Activated T-helper 1 cell treated with anti-CD3 and anti-CD28 coated beads, Interleukin-12 subunit alpha, Interleukin-12 subunit beta, Interleukin-2, Interleukin-4 antibody, amounts not matched to agents 30 ng/mL and 10 ng/mL and 1 ng/mL, durations not matched to agents 14 hours and 24 hours and 36 hours (primary cell): ENCODE measurements around the gene CATSPERD. TPM values are rescaled to one million over a fixed set of nuclear protein-coding genes. Genes with fewer than 3 reads are reported as not detected.
"Not testable (repeated sequence)": the region's sequence is repeated elsewhere in the genome, so short reads cannot be mapped to it uniquely, and the experiment has no call there.

Source experiments
- DNase-seq: peaks from one replicate; pipeline ENCODE4 v3.0.0; 2021; ENCODE audit warnings: low spot score
- H3K27ac Mint-ChIP-seq: one replicate; pipeline ENCODE4 v1.8.0; 2021; ENCODE audit warnings: mild to moderate bottlenecking, mixed read lengths
- H3K27me3 Mint-ChIP-seq: one replicate; pipeline ENCODE4 v1.8.0; 2022; ENCODE audit warnings: mild to moderate bottlenecking, moderate library complexity, mixed read lengths; ENCODE audit not compliant: insufficient read depth
- H3K36me3 Mint-ChIP-seq: one replicate; pipeline ENCODE4 v1.8.0; 2021; ENCODE audit warnings: low read depth, mixed read lengths
- H3K4me1 Mint-ChIP-seq: one replicate; pipeline ENCODE4 v1.8.0; 2021; ENCODE audit warnings: low read depth, mixed read lengths
- H3K4me3 Mint-ChIP-seq: one replicate; pipeline ENCODE4 v1.8.0; 2021; ENCODE audit warnings: mild to moderate bottlenecking, moderate library complexity, mixed read lengths
- H3K9me3 Mint-ChIP-seq: one replicate; pipeline ENCODE4 v1.8.0; 2021; ENCODE audit warnings: mixed read lengths
- intact Hi-C: fragments of 100-400 bp; cut with micrococcal nuclease; formaldehyde crosslinking; loops from one replicate; pipeline ENCODE4 v1.15.1; 2024
- total RNA-seq: library from RNA; stranded (reverse); gene quantifications from 2 replicates; pipeline ENCODE4 v1.2.3, GENCODE V29; 2022

Gene CATSPERD
- total RNA-seq, 1 donor from 2014 or later: not detected

DNA sequence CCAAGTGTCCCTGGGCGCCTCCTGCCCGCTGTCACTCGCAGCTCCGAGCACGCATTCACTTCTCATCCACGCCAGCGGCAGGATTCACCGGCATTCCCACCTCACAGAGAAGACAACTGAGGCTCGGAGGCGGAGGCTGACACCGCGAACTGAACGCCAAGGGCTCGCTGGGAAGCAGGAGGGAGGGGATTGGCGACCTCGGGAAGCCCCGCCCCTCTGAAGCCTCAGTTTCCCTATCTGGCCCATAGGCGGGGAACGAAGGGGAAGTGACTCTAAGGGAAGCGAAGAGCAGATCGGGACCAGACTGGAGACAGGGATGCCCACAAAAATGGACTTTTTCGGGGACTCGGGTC is 40.4 kb upstream of the CATSPERD start:
- H3K4me1 Mint-ChIP-seq: peaks cover 19% of the 10 kb centered on the region
- peaks cover 3% of the 10 kb centered on the region for H3K27me3 Mint-ChIP-seq
- peak overlapping the region; percentile 94 for H3K27ac Mint-ChIP-seq
- intact Hi-C loops: loop anchor here (1.0 to 2.0 kb wide), 7 partner anchors 10 to 955 kb away; partner anchors contain the start of genes CATSPERD, DUS3L, LONP1 and RANBP3
- H3K4me3 Mint-ChIP-seq: peak overlapping the region; percentile 99
- DNase-seq: no peak
- H3K9me3 Mint-ChIP-seq: no peaks in the 10 kb centered on the region
- peaks cover 1% of the 10 kb centered on the region for H3K36me3 Mint-ChIP-seq

DNA sequence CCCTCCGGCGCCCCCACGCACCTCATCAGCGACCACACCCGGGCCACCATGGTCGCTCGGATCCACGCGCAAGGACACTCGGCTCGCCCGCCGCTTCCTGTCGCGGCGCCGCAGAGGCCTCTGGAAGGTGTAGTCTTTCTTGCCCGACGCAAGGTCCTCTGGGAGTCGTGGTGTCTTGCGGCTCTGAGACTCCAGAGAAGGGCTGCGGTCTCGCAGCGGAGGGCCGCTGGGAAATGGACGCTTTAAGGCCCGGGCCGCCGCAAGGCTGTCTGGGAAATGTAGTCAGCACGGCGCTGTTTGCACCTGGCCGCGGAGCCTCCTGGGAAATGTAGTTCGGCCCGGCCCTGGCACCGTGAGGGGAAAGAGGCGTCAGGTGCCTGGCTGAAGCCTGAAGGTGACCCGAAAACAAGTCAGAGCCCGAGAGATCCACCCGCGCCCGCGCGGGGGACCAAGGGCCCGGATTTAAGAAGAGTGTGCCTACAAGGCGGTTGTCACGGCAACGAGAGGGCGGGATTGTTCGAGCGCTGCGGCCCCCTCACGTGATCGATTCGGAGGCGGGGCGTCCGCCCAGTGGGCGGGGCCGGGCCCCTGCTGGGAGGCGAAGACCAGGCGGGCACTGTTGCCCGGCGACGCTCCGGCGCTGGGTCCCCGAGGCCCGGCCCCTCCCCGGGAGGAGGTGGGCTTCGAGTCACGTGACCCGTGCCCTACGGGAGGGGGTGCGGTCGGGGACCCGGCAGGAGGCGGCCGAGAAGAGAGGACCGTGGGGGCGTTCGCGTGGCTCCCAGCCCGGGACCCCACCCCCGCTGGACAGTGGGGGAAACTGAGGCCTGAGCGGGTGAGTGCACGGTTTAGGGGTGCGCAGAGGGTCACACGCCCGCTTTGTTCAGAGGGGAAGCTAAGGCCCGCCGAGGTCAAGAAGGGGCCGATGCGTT is 39.7 kb upstream of the CATSPERD start, which contains the start of the genes HSD11B1L and MICOS13:
Gene HSD11B1L, plus strand, starts transcription at position 591 of the 932 bp plus-strand sequence. CDS start 3,806 bp downstream, outside the sequence.
Gene MICOS13, minus strand, starts transcription at position 80 of the 932 bp plus-strand sequence. Its CDS starts 30 bp downstream, at position 50.
- Mint-ChIP-seq H3K4me1 (peaks cover 19% of the 10 kb centered on the region), H3K4me3 (peak within 1 kb of the TSS; percentile 99), H3K9me3 (no peaks in the 10 kb centered on the region), H3K36me3 (peaks cover 1% of the 10 kb centered on the region), H3K27ac (peak within 1 kb of the TSS; percentile 94), H3K27me3 (peaks cover 3% of the 10 kb centered on the region)
- intact Hi-C loops: loop anchor here (1.0 to 2.0 kb wide), 7 partner anchors 10 to 956 kb away; partner anchors contain the start of genes CATSPERD, DUS3L, LONP1 and RANBP3
- peak; percentile 97 for DNase-seq

DNA sequence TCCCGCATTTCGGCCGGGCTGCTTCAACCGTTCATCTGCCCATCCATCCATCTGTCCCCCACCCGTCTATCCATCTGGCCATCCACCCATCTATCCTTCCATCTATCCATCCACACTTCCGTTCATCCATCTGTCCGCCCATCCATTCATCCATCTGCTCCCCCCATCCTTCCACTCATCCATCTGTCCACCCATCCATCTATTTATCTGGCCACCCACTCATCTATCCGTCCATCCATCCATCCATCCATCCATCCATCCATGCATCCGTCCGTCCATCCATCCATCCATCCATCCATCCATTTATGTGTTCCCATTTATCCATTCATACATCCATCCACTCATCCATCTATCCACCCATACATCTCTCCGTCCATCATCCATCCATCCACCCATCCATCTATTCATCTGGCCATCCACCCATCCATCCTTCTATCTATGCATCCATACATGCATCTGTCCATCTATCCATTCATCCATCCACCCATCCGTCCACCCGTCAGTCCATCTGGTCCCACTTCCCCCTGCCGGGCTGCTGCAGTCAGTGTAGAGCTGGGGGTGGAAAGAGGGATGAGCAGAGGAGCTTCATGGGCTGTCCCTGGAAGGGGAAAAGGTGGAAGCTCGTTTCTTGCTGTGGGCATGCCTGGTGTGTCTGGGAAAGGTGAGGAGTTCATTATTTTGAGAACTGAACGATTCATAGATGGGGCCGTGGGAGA is 38.9 kb upstream of the CATSPERD start:
- Mint-ChIP-seq H3K4me3 (peak overlapping the region; percentile 75), H3K9me3 (no peaks in the 10 kb centered on the region), H3K27ac (peak overlapping the region; percentile 89), H3K36me3 (no peaks in the 10 kb centered on the region), H3K4me1 (peaks cover 19% of the 10 kb centered on the region), H3K27me3 (peaks cover 3% of the 10 kb centered on the region)
- DNase-seq: no peak
- intact Hi-C loops: loop anchor here (2.0 kb wide), 2 partner anchors 297 to 957 kb away; partner anchors contain the start of gene RANBP3

- H3K36me3 Mint-ChIP-seq: no peaks in the 10 kb centered on the region
- H3K4me1 Mint-ChIP-seq: peaks cover 19% of the 10 kb centered on the region
- intact Hi-C loops: no loop called here
- H3K9me3 Mint-ChIP-seq: no peaks in the 10 kb centered on the region
- H3K4me3 Mint-ChIP-seq: peak overlapping the region; percentile 75
- peak overlapping the region; percentile 24 for H3K27ac Mint-ChIP-seq
- DNase-seq: no peak
- peaks cover 3% of the 10 kb centered on the region for H3K27me3 Mint-ChIP-seq
Observed at GRCh38 chr19:5682107-5682482, 38.3 kb upstream of the CATSPERD start.

DNA sequence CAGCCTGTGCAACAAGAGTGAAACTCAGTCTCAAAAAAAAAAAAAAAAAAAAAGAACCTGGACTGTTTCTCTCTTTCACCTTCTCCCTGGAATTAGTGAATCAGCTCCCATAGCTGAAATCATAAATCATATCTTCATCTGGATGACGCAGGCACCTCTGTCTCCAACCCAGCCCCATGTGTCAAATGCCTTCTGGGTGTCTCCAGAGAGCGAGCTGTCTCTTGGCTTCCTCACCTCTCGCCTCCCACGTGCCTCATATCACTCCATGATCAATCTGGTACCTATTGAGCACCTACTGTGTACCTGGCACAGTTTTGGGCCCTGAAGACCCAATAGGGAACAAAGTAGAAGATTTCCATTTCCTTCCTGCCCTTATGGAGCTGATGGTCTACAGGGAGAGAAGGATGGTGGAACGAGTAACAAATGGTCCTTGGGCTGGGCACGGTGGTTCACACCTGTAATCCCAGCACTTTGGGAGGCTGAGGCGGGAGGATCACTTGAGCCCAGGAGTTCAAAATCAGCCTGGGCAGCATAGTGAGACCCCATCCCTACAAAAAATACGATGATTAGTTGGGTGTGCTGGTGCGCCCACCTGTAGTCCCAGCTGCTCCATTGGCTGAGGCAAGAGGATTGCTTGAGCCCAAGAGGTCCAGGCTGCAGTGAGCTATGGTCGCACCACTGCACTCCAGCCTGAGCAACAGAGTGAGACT is 37.1 kb upstream of the CATSPERD start:
- H3K27ac Mint-ChIP-seq: peak overlapping the region; percentile 59

GRCh38 chr19:5684694-5685430 is 35.6 kb upstream of the CATSPERD start:
- H3K4me1 Mint-ChIP-seq: peaks cover 15% of the 10 kb centered on the region
- H3K4me3 Mint-ChIP-seq: no peak overlapping the region
- intact Hi-C loops: no loop called here
- no peaks in the 10 kb centered on the region for H3K36me3 Mint-ChIP-seq
- H3K9me3 Mint-ChIP-seq: no peaks in the 10 kb centered on the region
- no peak for DNase-seq
- peaks cover 3% of the 10 kb centered on the region for H3K27me3 Mint-ChIP-seq
- H3K27ac Mint-ChIP-seq: no peak overlapping the region

More for the DNA sequence above, 37.1 kb upstream of the CATSPERD start:
- no peak for DNase-seq
- peaks cover 19% of the 10 kb centered on the region for H3K4me1 Mint-ChIP-seq
- peaks cover 3% of the 10 kb centered on the region for H3K27me3 Mint-ChIP-seq
- no peak overlapping the region for H3K4me3 Mint-ChIP-seq
- intact Hi-C loops: no loop called here
- H3K9me3 Mint-ChIP-seq: no peaks in the 10 kb centered on the region
- H3K36me3 Mint-ChIP-seq: no peaks in the 10 kb centered on the region

DNA sequence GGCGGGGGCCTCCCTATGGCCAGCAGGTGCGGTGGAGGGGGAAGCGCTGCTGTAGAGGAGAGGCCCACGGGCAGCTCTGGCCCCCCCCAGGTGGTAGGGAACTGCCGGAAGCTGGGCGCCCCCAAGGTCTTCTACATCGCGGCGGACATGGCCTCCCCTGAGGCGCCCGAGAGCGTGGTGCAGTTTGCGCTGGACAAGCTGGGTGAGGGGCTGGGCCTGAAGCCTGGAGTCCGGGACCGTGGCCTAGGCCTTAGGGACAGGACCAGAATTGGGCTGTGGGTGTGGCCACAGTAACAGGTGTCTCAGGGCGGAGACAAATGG is 34.2 kb upstream of the CATSPERD start:
- peaks cover 11% of the 10 kb centered on the region for H3K4me1 Mint-ChIP-seq
- peaks cover 12% of the 10 kb centered on the region for H3K36me3 Mint-ChIP-seq
- peak overlapping the region; percentile 89 for H3K27ac Mint-ChIP-seq
- peak overlapping the region; percentile 82 for H3K4me3 Mint-ChIP-seq
- DNase-seq: no peak
- intact Hi-C loops: loop anchor here (2.0 kb wide), 1 partner anchor 687 kb away; the partner anchor contains the start of gene ALKBH7
- H3K27me3 Mint-ChIP-seq: peaks cover 3% of the 10 kb centered on the region
- no peaks in the 10 kb centered on the region for H3K9me3 Mint-ChIP-seq

DNA sequence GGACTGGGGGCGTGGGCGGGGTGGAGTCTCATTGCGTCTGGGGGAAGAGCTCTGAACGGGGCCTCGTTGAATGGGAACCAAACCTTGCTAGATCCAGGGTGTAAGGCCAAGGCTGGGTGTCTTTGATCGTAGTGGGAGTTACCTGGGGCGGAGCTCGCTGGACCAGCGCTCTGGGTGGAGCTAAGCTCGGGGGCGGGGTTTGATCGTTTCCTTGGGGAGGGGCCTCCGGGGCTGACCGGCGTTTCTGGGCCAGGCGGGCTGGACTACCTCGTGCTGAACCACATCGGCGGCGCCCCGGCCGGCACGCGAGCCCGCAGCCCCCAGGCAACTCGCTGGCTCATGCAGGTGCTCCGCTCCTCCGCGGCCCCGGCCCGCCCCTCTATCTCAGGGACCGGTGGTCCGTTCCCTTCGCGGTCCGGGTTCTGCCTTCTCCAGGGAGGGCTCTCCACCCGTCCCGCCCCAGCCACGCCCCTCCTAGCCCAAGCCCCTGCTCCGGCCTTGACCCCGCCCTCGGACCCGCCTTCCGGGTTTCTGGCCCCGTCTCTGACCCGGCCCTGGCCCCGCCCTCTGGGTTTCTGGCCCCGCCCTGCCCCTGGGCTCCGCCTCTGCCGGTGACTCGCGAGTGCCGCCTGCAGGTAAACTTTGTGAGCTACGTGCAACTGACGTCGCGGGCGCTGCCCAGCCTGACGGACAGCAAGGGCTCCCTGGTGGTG is 33.6 kb upstream of the CATSPERD start:
- Mint-ChIP-seq H3K27me3 (peaks cover 3% of the 10 kb centered on the region), H3K27ac (peak overlapping the region; percentile 89), H3K4me1 (peaks cover 6% of the 10 kb centered on the region), H3K36me3 (peaks cover 12% of the 10 kb centered on the region), H3K9me3 (no peaks in the 10 kb centered on the region), H3K4me3 (peak overlapping the region; percentile 82)
- intact Hi-C loops: loop anchor here (1.0 to 2.0 kb wide), 2 partner anchors 217 to 686 kb away; partner anchors contain the start of genes ALKBH7 and VMAC
- peak; percentile 98 for DNase-seq

DNA sequence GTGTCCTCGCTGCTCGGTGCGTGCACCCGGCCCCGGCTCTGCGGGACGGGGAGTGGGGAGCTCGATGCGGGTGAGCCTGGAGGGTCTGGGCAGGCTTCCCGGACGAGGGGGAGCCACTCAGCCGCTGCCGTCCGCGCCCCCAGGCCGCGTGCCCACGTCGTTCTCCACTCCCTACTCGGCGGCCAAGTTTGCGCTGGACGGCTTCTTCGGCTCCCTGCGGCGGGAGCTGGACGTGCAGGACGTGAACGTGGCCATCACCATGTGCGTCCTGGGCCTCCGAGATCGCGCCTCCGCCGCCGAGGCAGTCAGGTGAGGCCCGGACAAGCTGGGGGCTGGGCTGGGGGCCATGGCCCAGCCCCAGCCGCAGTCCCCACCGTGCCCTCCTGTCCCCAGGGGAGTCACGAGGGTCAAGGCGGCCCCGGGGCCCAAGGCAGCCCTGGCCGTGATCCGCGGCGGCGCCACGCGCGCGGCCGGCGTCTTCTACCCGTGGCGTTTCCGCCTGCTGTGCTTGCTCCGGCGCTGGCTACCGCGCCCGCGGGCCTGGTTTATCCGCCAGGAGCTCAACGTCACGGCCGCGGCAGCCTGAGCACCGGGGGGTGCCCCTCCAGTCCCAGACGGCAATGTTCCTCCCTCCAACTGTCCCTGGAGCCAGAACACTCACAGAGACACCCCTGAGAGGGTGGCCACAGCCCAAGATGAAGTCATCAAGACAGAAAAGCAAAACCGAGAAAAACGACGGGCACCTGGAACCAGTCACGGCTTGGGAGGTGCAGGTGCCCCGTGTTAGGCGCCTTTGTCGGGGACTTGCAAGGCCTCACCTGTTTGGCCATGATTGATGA is 32.9 kb upstream of the CATSPERD start:
- Mint-ChIP-seq H3K9me3 (no peaks in the 10 kb centered on the region), H3K4me3 (peak overlapping the region; percentile 82), H3K36me3 (peaks cover 19% of the 10 kb centered on the region), H3K27ac (no peak overlapping the region), H3K27me3 (no peaks in the 10 kb centered on the region), H3K4me1 (peaks cover 9% of the 10 kb centered on the region)
- intact Hi-C loops: loop anchor here (1.0 to 2.0 kb wide), 2 partner anchors 217 to 685 kb away; partner anchors contain the start of genes ALKBH7 and VMAC
- DNase-seq: no peak

GRCh38 chr19:5688262-5688881 is 32.1 kb upstream of the CATSPERD start:
- peaks cover 26% of the 10 kb centered on the region for H3K36me3 Mint-ChIP-seq
- H3K4me3 Mint-ChIP-seq: peak overlapping the region; percentile 49
- DNase-seq, H3K4me1 Mint-ChIP-seq, H3K27me3 Mint-ChIP-seq, H3K9me3 Mint-ChIP-seq, intact Hi-C loops: not testable (repeated sequence)
- H3K27ac Mint-ChIP-seq: peak overlapping the region; percentile 21
